Measurements from ENCODE around the gene NEK9. TPM values are rescaled to one million over a fixed set of nuclear protein-coding genes. Genes with fewer than 3 reads are reported as not detected.

NEK9 gene
- total RNA-seq, 1 experiment from 2014 or later, result 56.5 TPM

- H3K4me2 ChIP-seq (ENCODE audit: insufficient read depth, insufficient read length, low read length), result no peak overlapping the region
- H3K27me3 ChIP-seq (ENCODE audit: insufficient read depth, low read length), result no peaks in the 10 kb centered on the region
- H3K18ac ChIP-seq (ENCODE audit: insufficient read length, low read depth, low read length), result no peak overlapping the region
- H3K9ac ChIP-seq (ENCODE audit: extremely low read depth, insufficient read length, low read length), result no peak overlapping the region
- no peak overlapping the region for H2BK20ac ChIP-seq (ENCODE audit: low read depth, low read length, poor library complexity, severe bottlenecking)
- no peak overlapping the region for H3K23ac ChIP-seq (ENCODE audit: insufficient read length, low read depth, low read length)
- H2AFZ ChIP-seq (ENCODE audit: low read length), result no peak overlapping the region
- no peak overlapping the region for H2BK12ac ChIP-seq (ENCODE audit: insufficient read length, low read depth, low read length)
- H3K36me3 Mint-ChIP-seq (ENCODE audit: insufficient read depth in 1 of 3, low read depth in 3 of 3), result peaks cover 20 to 67% (median 62%) of the 10 kb centered on the region in 3 experiments; a peak in 6 of 7 replicates
- no peaks in the 10 kb centered on the region for H3K4me1 ChIP-seq (ENCODE audit: insufficient read depth, low read length)
- H2AK5ac ChIP-seq (ENCODE audit: insufficient read length, low read length), result no peak overlapping the region
- H3K23me2 ChIP-seq (ENCODE audit: insufficient read length, low read depth, low read length, poor library complexity, severe bottlenecking), result no peaks in the 10 kb centered on the region
- no peaks in the 10 kb centered on the region for H3K79me2 ChIP-seq (ENCODE audit: insufficient read depth, low read length)
- H2BK120ac ChIP-seq (ENCODE audit: low read depth, low read length, poor library complexity, severe bottlenecking), result no peak overlapping the region
- no peaks in the 10 kb centered on the region for H3K79me1 ChIP-seq (ENCODE audit: insufficient read depth, low read depth, low read length, poor library complexity, severe bottlenecking)
- H4K20me1 ChIP-seq (ENCODE audit: control insufficient read depth, insufficient read depth, insufficient read length), result no peaks in the 10 kb centered on the region
- no peak overlapping the region for H3K27ac Mint-ChIP-seq
- TF ChIP-seq CTCF (conservative IDR thresholded peaks at IDR 0.05), result no peak
- H3K9me3 ChIP-seq (ENCODE audit: control insufficient read depth, low read depth, low read length), result no peaks in the 10 kb centered on the region
- no peak overlapping the region for H2BK15ac ChIP-seq (ENCODE audit: low read depth, low read length)
- H3T11ph ChIP-seq (ENCODE audit: low read length), result no peak overlapping the region
- no peak overlapping the region for H2BK5ac ChIP-seq (ENCODE audit: insufficient read length, low read length)
- H3K14ac ChIP-seq (ENCODE audit: insufficient read depth, low read length), result no peak overlapping the region
- no peak for DNase-seq
- H3K4me1 Mint-ChIP-seq, result peaks cover 7 to 8% of the 10 kb centered on the region in 2 experiments
- no peak overlapping the region for H3K56ac ChIP-seq (ENCODE audit: insufficient read length, low read depth, low read length)
- no peak overlapping the region for H3K4me3 Mint-ChIP-seq
- no peak overlapping the region for H4K5ac ChIP-seq (ENCODE audit: insufficient read length, low read depth, low read length)
- no CpG with 5 or more reads among the region's 3 CpGs for WGBS (ENCODE audit: extremely low coverage, insufficient read length, low lambda C conversion rate)
- no peaks in the 10 kb centered on the region for H3K27me3 Mint-ChIP-seq (ENCODE audit: low read depth)
- H4K8ac ChIP-seq (replicated peaks; ENCODE audit: insufficient read length, low read depth, low read length), result no peak overlapping the region
- H4K91ac ChIP-seq (ENCODE audit: insufficient read length, low read depth, low read length), result no peak overlapping the region
- H3K4ac ChIP-seq (ENCODE audit: low read depth, low read length), result no peak overlapping the region
- H3K27ac ChIP-seq (ENCODE audit: insufficient read length, low read depth, low read length), result no peak overlapping the region
- H3K9me3 Mint-ChIP-seq, result no peaks in the 10 kb centered on the region
These were observed 32.0 kb downstream of the NEK9 start for GRCh38 chr14:75094896-75095295.
